ENCODE measurements around the gene MORN1. TPM values are rescaled to one million over a fixed set of nuclear protein-coding genes. Genes with fewer than 3 reads are reported as not detected.

The MORN1 gene
- total RNA-seq, 1 donor from 2014 or later = 18.4 TPM

DNA sequence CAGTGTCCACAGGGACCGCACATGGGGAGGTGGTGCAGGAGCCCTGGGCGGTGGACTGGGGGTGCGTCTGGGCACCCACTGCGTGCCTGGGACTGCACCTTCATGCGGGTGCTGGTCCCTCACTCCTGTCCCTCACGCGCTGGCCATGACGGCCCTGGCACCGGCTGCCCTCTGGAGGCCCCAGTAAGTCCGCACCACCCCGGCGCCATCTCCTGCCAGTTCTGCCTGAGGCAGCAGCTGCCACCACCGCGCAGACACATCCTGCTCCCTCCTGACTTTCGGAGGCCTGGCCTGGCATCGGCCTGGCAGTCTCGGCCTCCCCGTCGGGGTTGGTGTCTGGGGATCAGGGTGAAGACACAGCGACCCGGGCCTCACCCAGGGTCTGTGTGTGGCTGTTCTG, 64.8 kb downstream of the MORN1 start:
- H3K27ac ChIP-seq = no peak overlapping the region

DNA sequence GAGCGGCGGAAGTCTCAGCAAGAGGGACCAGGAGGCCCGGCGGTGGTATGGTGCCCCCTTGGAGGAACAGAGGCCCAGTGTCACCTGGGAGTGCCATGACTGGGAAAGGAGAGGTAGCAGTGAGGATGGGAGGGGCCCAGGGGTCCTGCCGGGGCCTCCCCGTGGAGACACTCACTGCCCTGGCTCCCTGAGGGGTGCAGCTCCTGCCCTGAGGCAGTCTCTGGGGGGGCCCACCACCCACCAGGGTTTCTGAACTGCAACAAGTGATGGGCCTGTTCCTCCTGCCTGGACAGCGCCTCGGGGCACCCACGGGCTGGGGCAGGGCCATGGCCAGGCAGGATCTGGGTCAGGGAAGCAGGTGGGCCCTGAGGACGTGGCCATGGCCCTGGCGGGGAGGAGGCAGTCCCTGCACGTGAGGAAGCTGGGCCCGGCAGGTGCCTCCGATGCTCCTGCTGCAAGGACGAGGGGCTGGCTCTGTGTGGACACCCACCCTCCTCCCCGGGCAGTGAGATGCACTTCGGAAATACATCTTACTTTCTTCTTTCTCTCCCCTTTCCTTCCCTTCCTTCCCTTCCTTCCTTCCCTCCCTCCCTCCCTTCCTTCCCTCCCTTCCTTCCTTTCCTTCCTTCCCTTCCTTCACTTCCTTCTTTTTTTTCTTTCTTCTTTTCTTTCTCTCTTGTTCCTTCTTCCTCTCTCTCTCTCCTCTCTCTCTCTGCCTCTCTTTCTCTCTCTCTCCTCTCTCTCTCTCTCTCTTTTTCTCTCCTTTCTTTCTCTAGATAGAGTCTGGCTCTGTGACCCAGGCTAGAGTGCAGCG, 66.6 kb downstream of the MORN1 start:
- Histone ChIP-seq H3K4me3 (no peak overlapping the region), H3K27ac (no peak overlapping the region), H3K36me3 (no peaks in the 10 kb centered on the region), H3K27me3 (no peaks in the 10 kb centered on the region), H3K9me3 (no peaks in the 10 kb centered on the region), H3K4me1 (peaks cover 24 to 29% of the 10 kb centered on the region in 2 donors)
- TF ChIP-seq, protein P1, sequence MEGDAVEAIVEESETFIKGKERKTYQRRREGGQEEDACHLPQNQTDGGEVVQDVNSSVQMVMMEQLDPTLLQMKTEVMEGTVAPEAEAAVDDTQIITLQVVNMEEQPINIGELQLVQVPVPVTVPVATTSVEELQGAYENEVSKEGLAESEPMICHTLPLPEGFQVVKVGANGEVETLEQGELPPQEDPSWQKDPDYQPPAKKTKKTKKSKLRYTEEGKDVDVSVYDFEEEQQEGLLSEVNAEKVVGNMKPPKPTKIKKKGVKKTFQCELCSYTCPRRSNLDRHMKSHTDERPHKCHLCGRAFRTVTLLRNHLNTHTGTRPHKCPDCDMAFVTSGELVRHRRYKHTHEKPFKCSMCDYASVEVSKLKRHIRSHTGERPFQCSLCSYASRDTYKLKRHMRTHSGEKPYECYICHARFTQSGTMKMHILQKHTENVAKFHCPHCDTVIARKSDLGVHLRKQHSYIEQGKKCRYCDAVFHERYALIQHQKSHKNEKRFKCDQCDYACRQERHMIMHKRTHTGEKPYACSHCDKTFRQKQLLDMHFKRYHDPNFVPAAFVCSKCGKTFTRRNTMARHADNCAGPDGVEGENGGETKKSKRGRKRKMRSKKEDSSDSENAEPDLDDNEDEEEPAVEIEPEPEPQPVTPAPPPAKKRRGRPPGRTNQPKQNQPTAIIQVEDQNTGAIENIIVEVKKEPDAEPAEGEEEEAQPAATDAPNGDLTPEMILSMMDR (IDR thresholded peaks at IDR 0.05) = no peak
- no peak for DNase-seq (ENCODE audit: low spot score in 2 of 2)
- intact Hi-C loops (cut with DNase I) = no loop called here

More for the DNA sequence above, 64.8 kb downstream of the MORN1 start:
- TF ChIP-seq, protein P1 (IDR thresholded peaks at IDR 0.05) = no peak
- Histone ChIP-seq H3K4me3 (no peak overlapping the region), H3K36me3 (no peaks in the 10 kb centered on the region), H3K27me3 (no peaks in the 10 kb centered on the region), H3K4me1 (peaks cover 20 to 32% of the 10 kb centered on the region in 2 donors), H3K9me3 (no peaks in the 10 kb centered on the region)
- intact Hi-C loops (cut with DNase I) = no loop called here
- DNase-seq (ENCODE audit: low spot score in 2 of 2) = no peak

DNA sequence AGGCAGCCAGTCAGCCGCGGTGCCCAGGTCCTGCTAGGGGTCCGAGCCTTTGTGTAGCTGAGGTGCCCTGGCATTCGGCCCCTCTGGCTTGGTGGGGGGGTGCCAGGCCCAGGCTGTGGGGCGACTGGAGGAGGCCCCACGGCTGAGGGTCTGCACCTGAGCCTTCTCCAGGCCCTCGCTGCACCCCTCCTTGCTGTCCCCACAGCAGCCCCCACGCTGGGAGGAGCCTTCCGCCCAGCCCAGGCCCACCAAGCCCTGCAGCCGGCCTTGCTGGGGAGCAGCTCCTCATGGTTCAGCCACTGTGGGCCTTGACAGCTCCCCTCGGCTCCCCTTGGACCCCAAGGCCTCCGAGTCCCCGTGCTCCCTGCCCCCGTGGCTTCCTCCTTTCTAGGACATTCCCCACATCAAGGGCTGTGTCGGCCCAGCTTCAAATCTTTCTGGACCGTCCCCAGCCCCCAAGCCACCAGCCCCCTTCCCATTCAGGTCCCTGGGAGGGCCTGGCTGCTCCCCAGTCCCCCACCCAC, 67.8 kb downstream of the MORN1 start:
- Histone ChIP-seq H3K27me3 (no peaks in the 10 kb centered on the region), H3K4me3 (no peak overlapping the region), H3K9me3 (no peaks in the 10 kb centered on the region), H3K27ac (peak overlapping the region; percentile 92 to 96), H3K36me3 (no peaks in the 10 kb centered on the region), H3K4me1 (peaks cover 24 to 34% of the 10 kb centered on the region in 2 donors)
- TF ChIP-seq, protein P1 (IDR thresholded peaks at IDR 0.05) = no peak
- intact Hi-C loops (cut with DNase I) = loop anchor here (2.0 kb wide), 1 partner anchor 67 kb away; the partner anchor contains the start of genes MORN1 and RER1
- no peak for DNase-seq (ENCODE audit: low spot score in 2 of 2)

DNA sequence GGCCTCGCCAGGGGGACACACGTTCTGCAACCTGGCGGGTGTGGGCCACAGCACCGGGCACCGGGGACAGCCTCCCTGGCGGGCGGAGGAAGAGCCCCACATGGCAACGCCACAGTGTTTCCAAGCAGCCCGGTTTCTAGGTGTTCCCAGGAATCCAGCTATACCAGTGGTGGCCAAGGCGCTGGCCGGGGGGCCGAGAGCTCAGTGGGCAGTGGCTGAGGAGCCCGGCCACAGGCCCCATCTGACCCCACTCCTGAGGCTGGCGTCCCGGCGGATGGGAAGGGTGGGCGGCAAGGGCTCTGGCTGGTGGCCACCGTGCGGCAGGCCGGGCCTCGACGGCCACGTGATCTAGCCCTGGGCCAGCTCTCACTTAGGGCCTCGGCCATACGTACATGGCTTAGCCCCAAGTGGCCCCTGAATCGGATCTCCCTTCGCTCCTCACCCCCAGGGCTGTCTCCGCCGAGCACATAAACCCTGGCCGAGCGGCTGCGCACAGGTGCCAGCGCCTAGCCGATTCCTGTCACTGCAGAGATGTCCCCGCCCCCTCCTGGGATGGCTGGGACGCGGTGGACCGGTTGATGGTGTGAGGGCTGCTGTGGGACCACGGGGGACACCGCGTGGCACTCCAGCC, 68.7 kb downstream of the MORN1 start:
- Histone ChIP-seq H3K9me3 (no peaks in the 10 kb centered on the region), H3K4me3 (peak overlapping the region; percentile 24 to 54), H3K27ac (peak overlapping the region; percentile 92 to 96), H3K27me3 (no peaks in the 10 kb centered on the region), H3K4me1 (peaks cover 24 to 40% of the 10 kb centered on the region in 2 donors), H3K36me3 (no peaks in the 10 kb centered on the region)
- intact Hi-C loops (cut with DNase I) = loop anchor here (1.0 to 2.0 kb wide), 3 partner anchors 32 to 204 kb away; partner anchors contain the start of genes MORN1, PANK4 and RER1
- DNase-seq (ENCODE audit: low spot score in 2 of 2) = peak in 1 of 2 donors; percentile 88
- TF ChIP-seq, protein P1 (IDR thresholded peaks at IDR 0.05) = peak in 1 of 3 experiments; percentile 2

DNA sequence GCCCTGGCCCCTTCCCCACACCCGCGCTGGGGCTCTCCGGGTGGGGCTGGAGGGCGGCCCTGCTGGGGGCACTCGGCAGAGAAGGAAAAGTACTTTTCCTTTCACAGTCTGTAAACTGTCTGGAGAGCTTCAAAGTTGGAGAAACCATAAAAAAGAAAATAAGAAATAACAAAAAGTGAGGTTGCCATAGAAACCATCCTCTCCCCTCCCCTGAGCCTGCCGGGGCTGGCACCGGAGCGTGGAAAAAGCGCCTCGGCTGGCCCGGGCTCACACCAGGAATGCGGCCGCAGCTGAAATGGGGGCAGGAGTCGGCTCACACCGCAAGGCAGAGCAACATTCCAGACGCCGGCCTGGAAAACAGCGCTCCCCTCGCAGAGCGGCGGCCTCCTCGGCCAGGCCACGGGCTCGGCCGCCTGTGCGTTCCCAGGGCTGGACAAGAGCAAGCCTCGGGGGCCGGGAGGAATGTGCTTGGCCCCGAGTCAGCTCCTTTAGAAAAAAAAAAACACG, 69.2 kb downstream of the MORN1 start:
- H3K27ac ChIP-seq = peak overlapping the region; percentile 92 to 96
- H3K4me3 ChIP-seq = peak overlapping the region; percentile 28 to 54
- H3K4me1 ChIP-seq = peaks cover 24 to 40% of the 10 kb centered on the region in 2 donors
- H3K9me3 ChIP-seq = no peaks in the 10 kb centered on the region
- H3K36me3 ChIP-seq = no peaks in the 10 kb centered on the region
- TF ChIP-seq, protein P1 (IDR thresholded peaks at IDR 0.05) = peak in 2 of 3 experiments; percentile 20 to 26
- DNase-seq (ENCODE audit: low spot score in 2 of 2) = peak; percentile 52 to 94
- intact Hi-C loops (cut with DNase I) = loop anchor here (1.0 to 2.0 kb wide), 3 partner anchors 32 to 204 kb away; partner anchors contain the start of genes MORN1, PANK4 and RER1
- no peaks in the 10 kb centered on the region for H3K27me3 ChIP-seq
